ENCODE data around the gene DNLZ.
A peak's percentile ranks its signal among the peaks of the same experiment; 100 is the strongest.

DNLZ gene

DNA sequence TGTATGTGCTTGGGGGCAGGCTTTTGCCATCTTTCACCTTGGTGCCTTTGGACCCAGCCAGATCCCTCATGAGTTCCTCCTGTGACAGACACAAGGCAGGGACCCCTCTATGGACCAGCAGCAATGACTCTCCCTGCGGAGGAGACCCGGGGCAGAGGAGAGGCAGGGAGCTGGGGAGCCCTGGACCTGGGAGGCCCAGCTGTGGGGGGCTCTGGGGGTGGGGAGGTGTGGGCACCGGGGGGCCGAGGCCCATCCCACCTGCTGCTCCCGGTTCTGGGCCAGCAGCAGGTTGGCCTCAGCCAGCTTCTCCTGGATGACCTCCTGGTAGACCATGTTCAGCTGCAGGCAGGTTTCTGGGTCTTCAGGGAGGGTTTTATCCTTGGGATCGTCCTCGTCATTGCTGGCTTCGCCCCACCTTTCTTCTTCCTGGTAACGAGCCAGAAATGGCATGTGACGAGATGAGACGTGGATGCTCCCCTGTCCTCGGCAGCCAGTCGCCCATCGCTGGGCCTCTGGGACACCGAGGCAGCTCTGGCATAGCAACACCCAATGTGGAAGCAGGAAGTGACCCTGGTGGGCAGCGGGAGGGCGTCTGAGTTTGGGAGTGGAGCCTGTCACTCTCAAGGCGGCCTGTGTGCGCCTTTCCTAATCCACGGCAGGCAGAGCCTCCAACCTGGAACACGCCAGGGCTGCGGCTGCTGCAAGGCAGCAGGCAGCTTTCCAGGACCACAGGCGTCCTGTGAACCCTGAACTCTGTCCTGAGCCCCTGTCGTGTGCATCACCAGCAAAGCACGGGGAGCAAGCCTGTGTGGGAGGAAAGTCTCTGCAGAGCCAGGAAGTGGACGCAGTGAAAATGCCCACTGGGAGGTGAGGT is 32.0 kb upstream of the DNLZ start:
- DNase-seq: no peak

DNA sequence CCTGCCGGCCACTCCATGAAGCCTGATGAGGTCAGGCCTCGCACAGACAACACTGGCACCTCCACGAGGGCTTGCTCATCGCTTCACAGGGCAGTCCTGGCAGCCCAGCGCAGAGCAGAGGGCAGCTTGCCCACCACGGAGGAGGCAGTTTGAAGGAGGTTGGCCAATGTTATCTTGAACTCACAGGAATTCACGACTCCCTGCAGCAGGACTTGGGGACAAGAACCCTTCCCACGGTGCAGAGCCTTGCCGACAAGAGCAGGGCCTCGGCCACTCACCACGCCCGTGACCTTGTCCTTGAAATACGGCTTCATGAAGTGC is 31.4 kb upstream of the DNLZ start:
- no peak for DNase-seq

DNA sequence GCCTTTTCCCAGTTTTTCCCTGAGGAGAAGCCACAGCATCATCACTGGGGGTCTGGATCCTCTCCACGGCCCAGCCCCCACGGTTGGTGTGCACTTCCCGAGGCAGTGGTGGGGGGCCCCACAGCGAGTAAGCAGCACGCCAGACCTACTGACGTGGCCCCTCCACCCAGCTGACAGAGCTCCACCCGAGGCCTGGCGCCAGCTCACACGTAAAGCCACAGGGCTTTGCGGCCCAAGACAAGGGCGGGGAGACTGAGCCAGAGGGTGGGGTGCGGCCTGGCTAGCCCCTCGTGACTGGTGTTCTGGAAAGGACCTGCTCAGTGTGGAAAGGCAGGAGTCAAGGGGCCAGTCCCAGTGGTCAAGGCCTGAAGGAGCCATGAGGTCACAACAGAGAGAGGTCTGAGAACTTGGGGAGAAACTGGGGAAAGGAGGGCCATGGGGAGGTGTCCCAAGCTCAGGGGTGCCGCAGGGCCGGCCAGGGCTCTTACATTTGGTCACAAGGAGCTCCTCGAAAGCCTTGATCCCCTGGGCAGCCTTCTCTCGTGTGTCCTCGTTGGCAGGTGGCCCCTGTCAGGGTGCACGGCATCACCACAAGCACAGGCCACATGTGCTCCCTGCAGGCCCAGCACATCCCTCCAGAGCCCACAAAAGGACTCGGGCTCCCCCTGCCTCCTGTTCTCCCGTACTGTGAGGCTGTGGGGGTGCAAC is 30.9 kb upstream of the DNLZ start:
- DNase-seq: no peak

DNA sequence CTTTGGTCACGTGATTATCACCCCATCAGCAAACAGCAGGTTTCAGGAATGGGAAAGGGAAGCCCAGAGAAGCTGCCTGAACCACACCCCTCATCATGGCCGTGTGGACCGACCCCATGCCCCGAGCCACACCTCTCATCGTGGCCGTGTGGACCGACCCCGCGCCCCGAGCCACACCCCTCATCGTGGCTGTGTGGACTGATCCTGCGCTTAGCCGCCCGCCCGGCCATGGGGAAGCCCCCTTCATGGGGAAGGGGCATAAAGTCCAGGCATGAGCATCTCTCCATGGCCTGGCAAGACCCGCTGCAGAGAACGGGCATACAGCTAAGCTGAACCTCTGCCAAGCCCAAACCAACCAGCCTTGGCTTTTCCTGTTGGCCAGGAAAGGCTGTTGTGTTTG is 30.0 kb upstream of the DNLZ start:
- no peak for DNase-seq

DNA sequence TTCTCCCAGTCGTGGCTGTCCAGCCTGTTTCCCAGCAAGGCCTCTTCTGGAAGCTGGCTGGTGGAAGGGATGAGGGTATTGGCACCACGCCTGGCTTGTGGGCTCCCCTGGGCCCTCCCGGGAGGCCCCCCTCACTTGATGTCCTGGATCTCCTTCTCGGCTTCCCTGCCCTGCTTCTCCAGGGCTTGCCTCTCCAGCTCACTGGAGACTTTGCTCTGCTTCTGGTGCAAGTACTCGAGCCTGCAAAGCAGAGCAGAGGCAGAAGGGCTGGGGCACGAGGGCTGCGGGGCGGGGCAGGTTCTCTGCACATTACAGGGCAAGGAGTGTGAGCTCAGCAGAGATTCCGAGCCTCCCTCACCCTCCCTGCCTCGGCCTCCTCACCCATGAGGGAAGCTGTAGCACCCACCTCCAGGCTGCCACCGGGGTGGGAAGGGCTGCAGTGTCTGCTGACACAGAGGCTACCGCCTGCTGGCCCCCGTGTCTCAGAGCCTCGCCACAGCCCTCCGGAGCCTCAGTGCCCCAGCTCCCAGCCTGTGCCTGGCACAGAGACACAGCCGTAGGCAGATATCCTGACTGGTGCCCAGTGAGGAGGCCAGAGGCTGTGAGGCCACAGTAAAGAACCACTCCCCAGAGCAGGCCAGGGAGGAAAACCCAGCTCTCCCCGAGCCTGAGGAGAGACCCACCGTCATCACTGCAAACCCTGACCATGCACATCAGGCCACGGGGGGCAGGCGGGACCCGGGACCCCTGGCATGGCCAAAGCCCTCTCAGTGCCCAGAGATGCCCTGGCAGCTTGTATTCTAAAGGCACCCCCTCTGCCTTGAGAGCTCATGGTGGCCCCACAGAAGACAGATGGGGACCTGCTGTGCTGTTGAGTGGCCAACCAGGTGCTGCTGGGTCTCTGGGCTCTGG is 29.2 kb upstream of the DNLZ start:
- DNase-seq: no peak

DNA sequence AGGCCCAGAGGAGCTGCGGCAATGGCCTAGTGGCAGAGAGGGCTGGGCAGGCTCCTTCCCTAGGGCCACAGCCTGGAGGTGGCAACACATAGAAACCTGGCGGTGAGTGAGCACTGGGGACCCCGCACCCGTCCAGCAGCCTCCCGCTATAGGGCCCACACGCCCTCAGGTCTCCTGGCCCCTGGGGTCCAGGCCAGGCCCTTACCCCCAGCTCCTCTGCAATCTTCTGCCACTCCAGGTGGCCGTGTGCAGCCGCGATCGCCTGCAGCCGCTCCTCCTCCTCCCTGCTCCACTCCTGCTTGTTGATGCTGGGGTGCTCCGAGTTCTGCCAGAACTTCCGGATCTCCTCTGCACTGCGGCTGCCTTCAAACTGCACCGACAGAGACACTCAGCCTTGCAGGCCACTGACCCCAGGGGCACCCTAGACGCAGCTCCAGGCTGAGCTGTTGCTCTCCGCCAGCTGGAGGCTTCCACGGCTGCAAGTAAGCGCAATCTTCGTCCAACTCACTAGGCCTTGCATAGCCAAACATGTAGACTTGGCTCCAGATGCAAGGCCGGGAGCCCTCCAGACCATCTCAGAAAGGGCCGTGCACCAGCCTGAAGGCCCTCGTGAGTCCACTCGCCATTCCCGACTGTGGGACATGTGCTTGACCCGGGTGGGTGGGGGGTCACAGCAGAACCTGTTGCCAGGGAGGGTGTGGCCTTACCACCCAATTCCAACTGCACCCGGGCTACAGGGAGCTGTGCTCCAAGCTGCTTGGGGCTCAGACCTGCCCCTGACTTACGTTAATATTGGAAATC is 28.4 kb upstream of the DNLZ start:
- DNase-seq: no peak

DNA sequence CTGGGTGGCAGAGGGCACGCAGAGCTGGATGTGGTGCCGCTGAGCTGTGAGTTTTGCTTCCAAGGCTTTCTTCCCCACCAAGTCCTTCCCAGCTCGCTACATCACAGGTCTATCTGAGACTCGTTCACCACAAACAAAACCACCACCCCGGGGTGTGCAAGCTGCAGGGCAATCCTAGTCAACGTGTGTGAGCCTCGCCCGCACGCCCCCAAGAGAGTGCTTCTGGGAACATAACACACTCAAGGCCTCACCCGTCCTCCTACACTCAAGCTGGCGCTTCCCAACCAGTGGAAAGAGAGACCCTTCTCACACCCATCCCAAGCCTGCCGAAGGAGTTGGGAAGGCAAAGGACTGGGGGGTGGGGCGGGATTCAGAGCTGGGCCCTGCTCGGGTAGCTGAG is 25.9 kb upstream of the DNLZ start:
- no peak for DNase-seq

DNA sequence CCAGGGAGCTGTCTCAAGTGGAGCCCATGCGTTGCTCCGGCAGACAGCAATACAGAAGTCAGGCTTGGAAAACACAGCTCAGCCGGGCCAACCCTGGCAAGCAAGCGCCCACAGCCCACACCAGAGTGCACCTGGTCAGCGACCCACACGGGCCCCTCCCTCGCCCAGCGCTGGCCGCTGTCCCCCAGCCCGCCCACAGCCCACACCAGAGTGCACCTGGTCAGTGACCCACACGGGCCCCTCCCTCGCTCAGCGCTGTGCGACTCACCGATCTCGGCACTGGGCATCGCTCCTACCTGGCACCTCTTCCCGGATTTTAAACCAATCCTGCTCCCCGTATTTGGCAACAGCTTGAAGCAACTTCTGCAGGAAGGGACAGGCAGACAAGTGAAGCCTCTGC is 23.7 kb upstream of the DNLZ start:
- DNase-seq: no peak

DNA sequence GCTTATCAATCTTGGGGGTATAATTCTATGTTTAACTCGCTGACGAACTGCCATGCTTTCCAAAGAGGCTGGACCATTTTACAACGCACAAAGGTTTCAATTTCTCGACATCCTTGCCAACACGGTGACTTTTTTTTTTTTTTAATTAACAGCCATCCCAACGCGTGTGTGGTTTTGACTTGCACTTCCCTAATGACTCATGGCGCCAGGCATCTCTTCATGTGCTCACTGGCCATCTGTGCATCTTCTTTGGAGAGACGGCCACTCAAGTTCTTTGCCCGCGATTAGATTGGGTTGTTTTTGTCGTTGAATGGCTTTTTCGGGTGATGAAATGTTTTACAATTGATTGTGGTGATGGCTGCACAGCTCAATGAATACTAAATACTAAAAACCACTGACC is 22.5 kb upstream of the DNLZ start:
- no peak for DNase-seq

DNA sequence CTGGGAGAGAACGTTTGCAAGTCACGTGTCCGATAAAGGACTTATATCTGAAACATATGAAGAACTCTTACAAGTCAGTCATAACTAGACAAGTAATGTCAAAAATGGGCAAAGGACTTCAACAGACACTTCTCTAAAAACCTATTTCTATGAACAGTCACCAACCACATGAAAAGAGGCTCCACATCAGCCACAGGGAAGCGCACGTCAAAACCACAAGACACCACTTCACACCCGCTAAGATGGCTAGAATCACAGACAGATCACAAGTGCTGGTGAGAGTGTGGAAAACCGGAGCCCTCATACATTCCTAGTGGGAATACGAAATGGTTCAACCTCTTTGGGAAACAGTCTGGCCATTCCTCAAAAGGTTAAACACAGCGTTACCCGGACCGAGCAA is 21.5 kb upstream of the DNLZ start:
- peak; percentile 46 for DNase-seq

DNA sequence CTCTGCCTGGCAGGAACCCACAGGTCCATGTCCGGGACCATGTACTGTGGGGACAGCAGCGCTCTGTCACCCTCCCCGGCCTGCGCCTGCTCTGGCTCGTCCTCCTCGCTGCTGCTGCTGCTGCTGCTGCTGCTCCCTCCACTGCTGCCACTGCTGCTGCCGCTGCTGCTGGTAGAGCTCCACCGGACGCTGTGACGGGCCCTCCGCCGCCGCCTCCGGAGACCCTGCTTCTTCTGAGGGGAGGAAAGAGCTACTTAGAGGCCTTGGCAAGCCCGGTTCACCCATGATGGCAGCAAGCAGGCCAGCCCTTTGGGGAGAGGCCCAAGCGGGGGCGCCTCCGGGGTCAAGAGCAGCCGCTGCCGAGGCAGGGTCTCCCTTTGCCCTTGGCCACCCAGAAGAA is 19.9 kb upstream of the DNLZ start:
- no peak for DNase-seq

DNA sequence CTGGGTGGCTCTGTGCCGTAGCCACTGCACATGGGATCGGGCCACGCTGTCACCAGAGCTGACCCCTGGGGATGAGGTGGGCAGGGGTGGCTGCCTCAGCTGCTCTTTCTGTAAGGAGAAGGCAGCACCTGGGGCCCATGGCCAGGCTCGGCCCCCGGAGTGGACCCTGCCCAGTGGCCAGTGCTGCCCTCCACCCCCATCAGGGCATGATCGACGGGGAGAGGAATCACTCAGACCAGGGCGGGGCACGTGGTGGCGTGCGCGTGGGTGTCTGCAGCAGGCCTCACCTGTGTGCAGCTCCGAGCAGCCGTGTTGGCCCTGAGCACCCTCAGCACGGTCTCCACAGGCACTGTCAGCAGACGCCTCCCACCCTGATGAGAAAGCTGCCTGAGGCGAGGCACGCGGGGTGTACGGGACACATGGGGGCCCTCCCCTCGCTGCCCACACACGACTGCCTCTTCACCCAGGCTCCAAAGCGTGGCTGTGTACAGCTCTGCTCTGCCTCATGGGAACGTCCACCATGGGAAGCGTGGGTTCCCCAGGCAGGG is 18.5 kb upstream of the DNLZ start:
- no peak for DNase-seq

DNA sequence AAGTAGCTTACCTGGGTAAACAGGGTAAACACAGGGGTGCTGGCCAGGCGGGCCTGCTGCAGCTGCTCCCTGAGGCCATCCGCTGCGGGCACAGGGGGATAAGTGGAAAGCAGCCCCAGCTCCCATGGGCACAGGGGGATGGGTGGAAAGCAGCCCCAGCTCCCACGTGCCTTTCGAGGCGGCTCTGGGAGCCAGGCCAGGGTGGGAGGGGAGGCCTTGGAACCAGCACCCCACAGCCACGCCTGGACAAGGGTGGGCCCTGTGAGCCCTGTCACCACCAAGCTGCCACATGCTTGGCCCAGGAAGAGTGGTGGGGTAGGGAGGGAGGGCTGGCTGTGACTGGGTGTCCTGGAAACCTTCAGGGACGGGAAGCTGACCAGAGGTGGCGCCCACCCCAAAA is 17.8 kb upstream of the DNLZ start:
- no peak for DNase-seq

DNA sequence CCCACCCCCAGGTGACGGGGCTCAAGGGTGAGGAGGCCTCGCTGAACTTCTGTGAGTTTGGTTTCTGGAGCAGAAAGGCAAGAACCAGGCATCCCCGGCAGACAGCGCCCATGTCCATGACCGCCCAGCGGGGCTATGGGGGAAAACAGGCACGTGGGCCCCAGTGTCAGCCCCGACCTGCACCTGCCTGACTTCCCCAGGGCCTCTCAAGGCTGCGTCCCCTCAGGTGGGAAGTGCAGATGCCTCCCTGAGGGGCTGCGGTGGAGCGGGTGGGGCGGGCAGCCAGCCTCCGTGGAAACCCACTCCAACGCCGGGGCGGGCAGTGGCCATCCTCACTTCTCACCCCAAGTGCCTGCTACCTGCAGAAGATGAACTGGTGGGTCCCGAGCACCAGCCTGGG is 16.8 kb upstream of the DNLZ start:
- no peak for DNase-seq

DNA sequence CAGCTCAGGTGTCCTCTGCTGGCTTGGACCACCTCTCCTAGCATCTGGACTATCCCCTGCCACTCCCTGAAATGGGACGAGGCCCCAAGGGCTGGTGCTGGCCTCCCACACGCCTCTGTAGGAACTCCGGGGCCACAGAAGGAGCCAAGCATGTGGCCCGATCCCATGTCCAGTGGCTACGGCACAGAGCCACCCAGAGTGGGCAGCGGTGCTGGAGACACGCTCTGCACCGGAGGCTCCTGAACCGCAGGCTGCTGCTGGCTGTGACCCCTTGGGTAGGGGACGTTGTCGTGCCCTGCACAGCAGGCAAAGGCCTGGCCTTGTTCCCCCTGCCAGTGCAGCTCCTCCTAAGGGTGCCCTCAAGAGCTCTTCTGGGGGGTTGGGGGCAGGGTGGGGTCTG is 16.3 kb upstream of the DNLZ start:
- no peak for DNase-seq

DNA sequence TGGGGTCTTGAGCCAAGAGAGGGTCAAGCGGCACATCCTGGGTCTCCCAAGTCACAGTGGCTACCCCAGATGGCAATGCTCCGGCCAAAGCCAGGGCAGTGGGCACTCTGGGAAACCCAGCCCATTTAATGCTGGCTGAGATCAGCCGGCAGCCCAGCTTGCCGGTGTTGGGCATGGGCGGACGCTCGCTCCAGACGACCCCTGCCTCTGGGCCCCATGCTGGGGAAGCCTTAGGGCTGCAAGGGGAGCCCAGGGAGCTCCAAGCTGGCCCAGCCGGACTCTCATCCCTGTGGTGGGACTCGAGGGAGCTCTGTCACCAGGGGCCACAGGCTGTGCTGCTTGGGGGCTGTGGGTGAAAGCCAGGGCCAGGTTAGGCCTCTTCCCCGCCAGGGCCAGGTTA is 15.9 kb upstream of the DNLZ start:
- DNase-seq: no peak

DNA sequence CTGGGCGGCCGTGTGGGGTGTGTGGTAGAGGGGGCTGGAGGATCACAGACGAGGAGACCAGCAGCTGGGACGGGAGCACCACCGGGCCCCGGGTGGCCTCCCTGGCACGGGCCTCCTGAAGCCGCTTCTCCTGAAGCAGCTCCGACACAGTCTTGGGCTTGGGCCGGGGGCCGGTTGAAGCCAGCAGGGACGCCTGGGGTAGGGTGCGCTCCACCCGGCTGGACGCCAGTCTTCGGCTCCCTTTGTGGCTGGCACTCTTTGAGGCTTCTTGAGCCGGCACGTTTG is 15.4 kb upstream of the DNLZ start:
- no peak for DNase-seq

DNA sequence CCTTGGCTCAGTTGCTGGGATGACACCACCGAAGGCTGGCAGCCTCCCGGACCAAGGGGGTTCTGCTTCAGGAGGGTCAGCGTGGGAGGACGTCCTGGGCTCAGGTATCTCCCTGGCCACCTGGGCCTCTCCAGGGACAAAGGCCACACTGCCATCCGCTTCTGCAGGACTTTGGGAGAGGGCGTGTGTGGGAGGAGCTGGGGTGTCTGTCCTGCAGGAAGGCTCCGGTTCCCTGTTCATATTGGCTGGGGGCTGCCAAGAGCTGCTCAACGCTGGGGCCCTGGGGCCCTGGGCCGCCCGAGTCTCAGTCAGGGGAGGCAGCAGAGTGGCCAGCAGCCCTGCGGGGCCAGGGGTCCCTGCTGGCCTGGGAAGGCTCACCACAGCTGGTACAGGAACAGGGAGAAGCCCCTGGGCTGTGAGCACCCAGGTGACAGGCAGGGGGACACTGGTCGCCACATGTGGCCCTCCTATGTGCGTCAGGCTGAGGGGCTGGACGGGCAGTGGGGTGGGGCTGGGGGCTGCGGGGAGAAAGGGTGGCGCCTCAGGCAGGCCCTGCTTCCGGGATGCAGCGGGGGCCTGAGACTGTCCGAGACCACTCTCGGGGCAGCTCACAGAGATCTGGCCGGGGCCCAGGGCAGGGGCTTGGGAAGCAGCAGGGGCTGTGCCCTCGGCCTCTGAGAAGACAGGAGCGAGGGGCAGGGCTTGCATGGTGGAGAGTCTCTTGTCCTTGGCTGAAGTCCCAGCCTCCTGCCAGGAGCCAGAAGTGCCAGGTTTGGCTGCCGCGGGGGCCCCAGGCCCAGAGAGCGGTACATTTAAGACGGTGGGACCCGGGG is 14.8 kb upstream of the DNLZ start:
- DNase-seq: no peak

DNA sequence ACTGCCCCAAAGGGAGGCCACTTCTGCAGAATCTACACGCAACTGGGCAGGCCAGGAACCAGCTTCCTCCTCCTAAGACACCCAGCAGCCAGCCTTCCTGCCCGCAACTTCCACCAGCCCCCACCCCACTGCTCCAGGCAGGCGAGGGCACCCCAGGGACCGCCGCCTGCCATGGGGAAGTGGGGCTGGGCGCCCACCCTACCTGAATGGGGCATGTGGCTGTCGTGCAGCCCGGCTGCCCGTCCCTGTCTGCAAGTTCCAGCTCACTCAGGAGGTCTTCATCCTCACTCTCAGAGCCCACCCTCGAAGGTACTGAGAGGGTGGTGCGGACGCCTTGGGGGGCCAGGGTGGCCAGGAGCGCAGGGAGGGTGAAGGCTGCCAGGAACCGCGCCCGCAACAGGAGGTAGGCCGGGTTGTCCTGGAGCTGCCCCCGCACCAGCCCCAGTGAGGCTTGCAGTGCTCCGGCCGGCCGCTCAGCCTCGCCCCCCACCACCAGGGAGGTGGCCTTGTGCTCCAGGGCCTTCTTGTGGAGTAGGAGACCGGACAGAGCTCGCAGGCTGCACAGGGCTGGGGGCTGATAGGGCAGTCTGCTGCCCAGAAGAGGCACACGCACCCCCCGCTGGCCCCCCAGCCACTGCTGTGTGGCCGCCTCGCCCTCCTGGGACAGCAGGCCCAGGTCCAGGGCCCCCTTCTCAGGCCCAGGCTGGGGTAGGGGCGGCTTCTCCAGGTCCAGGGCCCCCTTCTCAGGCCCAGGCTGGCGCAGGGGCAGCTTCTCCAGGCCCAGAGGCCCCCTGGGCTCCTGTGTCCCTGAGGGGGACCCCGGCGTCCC is 14.0 kb upstream of the DNLZ start:
- DNase-seq: no peak

DNA sequence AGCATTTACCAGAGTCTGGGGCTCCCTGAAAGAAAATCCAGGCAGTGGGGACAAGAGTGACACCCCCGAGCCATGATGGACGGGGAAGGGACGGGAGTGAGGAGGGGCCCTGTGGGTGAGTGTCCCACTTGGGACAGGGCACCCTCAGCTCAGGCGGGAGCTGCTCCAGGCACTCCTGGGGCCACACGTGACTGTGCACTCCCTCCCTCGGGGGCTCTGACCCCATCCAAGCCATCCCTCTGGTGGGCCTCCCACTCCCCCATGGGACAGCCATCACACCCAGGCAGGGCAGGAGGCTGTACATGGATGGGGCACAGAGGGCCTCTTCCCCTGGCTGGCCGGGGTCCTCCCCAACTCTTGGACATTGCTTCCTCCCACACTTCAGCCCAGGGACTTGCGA is 12.9 kb upstream of the DNLZ start:
- DNase-seq: no peak

DNA sequence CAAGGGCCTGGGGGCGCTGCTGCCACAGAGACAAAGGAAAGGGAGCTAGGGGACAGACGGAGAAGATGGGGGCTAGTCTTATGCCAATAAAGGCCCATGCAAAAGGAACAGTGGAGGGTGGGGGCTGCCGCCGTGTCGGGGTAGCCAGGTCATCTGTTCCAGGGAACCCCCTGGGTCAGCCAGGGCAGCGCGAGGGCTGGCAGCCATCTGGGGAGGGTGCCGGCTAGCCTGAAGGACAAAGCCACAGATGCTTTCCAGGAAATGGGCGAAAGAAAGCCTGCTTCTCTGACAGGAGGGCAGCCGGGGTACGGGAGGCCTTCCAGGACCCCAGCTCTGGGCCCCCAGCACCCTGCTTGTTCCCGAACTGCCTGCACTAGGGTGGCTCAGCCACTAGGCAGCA is 11.6 kb upstream of the DNLZ start:
- no peak for DNase-seq
